GM19438 (cell line): ENCODE measurements around the gene GRM5.
A peak's percentile ranks its signal among the peaks of the same experiment; 100 is the strongest.
"Not testable (repeated sequence)": the region's sequence is repeated elsewhere in the genome, so short reads cannot be mapped to it uniquely, and the experiment has no call there.

ENCODE experiments used
- ATAC-seq: cut with Tn5 transposase; IDR thresholded peaks from one replicate; pipeline ENCODE4 v1.9.1; 2021; ENCODE audit warnings: low read depth; ENCODE audit not compliant: unreplicated experiment

Gene GRM5

GRCh38 chr11:89065651-89066201 lies at the start of gene GRM5:
TSS of gene GRM5 (minus strand) at chr11:89065982. CDS start at chr11:89047872, 18,110 bp downstream.
- not testable (repeated sequence) for ATAC-seq

DNA sequence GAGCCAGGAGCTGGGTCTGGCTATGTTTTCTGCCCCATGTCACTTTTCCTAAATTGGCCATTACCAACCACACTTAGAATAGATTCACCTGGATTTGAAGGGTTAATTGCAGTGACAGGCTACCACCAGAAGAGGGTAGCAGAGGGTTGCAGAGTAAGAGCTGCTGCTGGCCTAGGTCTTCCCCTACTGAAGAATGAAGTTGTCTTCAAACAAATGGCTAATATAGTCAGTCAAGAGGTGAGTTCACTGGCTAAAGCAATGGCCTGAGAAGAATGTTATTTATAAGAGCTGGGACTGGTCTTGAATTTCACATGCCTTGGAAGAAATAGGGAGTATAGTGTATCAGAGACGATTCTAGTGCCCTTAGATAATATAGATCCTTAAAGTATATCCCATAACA lies 32.2 kb upstream of the GRM5 start:
- ATAC-seq = peak; percentile 70

- ATAC-seq = not testable (repeated sequence)
Observed at GRCh38 chr11:89093806-89094205, 28.0 kb upstream of the GRM5 start.

- ATAC-seq = not testable (repeated sequence)
Observed at GRCh38 chr11:89084951-89085350, 19.2 kb upstream of the GRM5 start.

- not testable (repeated sequence) for ATAC-seq
Observed at GRCh38 chr11:89070911-89071310, 5.1 kb upstream of the GRM5 start.

GRCh38 chr11:89067264-89067663 lies 1.5 kb upstream of the GRM5 start:
- no peak for ATAC-seq

DNA sequence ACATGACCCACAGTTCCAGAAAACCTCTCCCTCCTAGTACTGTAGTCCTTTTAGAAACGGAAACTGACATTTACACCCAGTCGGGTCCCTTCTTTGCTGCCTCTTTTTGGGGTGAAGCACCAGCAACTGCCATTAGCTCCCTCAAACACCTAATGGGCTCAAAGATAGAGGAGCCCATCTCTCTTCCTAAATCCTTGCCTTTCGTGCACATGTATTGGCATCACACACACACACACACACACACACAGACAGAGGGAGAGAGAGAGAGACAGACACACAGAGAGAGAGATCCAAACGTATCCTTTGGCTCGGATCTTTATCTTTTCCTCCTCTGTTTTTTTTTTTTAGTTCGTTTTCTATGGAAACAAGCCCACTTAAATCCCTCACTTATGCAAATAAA lies 716 bp downstream of the GRM5 start:
- no peak for ATAC-seq

DNA sequence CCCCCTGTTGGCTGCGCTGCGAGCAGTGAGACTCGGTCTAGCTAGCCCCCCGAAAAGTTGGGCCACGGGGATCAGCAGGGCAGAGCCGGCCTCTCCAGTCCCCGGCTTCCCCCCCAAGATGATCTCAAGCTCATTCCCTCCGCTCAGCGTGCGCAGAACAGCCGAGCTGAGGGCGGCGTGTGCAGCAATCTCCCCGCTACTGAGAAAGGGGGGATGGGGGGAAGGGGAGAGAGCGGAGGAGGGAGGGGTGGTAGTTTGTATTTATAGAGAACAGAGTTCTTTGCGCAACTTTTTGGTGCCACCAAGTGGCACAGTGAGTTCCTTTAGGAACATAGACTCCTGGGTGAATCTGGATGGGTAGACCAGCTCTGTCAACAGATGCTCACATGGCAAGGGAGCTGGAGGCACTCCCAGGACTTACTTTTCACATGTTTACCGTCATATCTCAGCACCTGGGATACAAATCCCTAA lies 2.3 kb downstream of the GRM5 start:
- ATAC-seq = not testable (repeated sequence)

DNA sequence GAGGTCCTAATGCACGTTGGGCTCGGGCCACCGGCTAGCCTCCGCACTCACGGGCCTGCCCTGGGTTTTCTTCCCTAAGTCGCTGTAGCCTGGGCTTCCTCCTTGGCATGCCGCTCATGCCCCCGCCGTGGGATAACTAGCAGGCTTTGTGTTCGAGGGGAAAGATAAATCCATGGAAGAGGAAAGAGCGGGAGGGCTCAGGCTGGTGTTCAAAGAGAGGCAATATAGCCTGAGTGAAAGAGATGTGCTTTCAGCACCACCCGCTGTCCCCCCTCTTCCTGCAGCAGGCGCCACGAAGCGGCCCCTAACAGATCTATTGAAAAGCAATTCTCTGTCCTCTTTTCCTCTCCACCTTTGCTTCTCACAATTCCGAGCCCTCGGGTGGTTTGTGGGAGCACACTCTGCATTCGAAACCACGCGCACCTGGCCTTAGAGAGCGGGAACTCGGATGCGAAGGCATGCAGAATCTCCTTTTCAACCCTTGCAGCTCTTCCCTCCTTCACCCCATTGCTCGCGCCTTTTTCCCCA lies 2.9 kb downstream of the GRM5 start:
- not testable (repeated sequence) for ATAC-seq

- not testable (repeated sequence) for ATAC-seq
Observed at GRCh38 chr11:89061839-89062238, 3.9 kb downstream of the GRM5 start.

GRCh38 chr11:89057406-89057805 lies 8.4 kb downstream of the GRM5 start:
- not testable (repeated sequence) for ATAC-seq

- ATAC-seq = no peak
Observed at GRCh38 chr11:89052220-89052619, 13.6 kb downstream of the GRM5 start.

- ATAC-seq = not testable (repeated sequence)
Observed at GRCh38 chr11:89047159-89047558, 18.6 kb downstream of the GRM5 start.

- ATAC-seq = not testable (repeated sequence)
Observed at GRCh38 chr11:89043861-89044588, 21.8 kb downstream of the GRM5 start.

DNA sequence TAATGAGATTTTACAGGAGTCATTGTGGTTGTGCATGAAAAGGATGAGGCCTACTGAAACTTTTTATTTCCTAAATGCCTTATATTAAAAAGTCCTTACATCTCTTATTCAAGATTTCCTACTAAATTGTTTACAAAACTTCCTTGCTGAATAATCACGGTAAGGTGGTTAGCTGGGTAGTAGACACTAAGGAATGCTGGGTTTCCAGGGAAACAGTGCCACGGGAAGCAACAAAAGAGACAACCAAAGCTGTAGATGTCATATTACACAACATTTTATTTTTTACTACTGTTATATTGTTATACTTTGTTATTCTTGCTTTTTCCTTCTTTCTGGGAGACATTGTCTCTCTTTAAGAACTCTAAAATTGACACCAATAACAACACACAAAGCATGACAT lies 36.1 kb downstream of the GRM5 start:
- ATAC-seq = not testable (repeated sequence)

GRCh38 chr11:89021339-89021738 lies 44.4 kb downstream of the GRM5 start:
- ATAC-seq = no peak

- ATAC-seq = not testable (repeated sequence)
Observed at GRCh38 chr11:89019827-89020547, 45.8 kb downstream of the GRM5 start.

DNA sequence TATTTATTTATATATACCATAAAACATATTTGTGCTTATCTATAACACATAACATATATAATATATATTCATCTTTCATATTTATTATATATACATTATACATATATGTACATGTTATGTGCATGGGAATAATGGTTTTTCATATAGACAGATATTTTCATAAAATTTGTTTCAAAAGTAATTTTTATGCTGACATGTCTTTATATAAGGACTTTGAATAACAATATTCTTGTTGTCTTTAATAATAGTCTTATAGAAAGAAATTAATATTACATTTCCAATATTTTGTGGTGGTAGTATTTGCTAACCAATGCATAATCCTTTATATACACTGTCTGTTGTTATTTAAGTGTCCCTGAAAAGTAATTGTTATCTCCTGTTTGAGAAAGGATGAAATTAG lies 49.6 kb downstream of the GRM5 start:
- ATAC-seq = no peak

- no peak for ATAC-seq
Observed at GRCh38 chr11:89015614-89016013, 50.2 kb downstream of the GRM5 start.

- ATAC-seq = not testable (repeated sequence)
Observed at GRCh38 chr11:89000852-89001251, 64.9 kb downstream of the GRM5 start.

DNA sequence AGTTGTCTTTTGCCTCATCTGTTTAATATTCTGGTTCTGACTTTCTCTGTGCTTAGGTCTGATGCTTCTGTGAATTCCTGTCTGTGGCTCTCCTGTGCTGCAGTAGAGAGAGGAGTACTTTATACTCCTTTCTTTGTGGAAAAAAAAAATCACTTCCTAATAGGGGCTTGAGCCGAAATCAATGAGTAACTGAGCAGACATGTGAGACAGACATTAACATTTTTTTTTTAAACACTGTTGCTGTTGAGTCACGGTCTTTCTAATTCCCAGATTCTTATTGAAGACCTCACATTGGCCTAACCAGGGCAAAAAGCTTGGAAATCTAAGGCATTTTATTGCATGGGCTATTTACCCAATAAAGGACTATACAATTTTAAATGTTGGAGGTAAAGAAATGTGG lies 86.1 kb downstream of the GRM5 start:
- ATAC-seq = no peak
